Right cardiac atrium (tissue), 5 donors: ENCODE results near the gene CDH12. TPM values are rescaled to one million over a fixed set of nuclear protein-coding genes. Genes with fewer than 3 reads are reported as not detected.

ENCODE experiments used
- ATAC-seq, 2 donors: fragments of 200-7000 bp; cut with Tn5 transposase; one replicate each; pipeline versions ENCODE4 v1.8.0 to v1.9.1; 2020; ENCODE audit warnings: moderate library complexity in 2 of 2, mild to moderate bottlenecking in 1 of 2
- DNase-seq, 3 donors: peaks; one replicate each; pipeline ENCODE4 v3.0.0-alpha.2; 2020
- H3K27ac ChIP-seq: one replicate; pipeline ENCODE4 v1.5.1; 2013; ENCODE audit warnings: mild to moderate bottlenecking, low read length, control low read depth, moderate library complexity
- H3K27me3 ChIP-seq: one replicate; pipeline ENCODE4 v1.6.1; 2013; ENCODE audit not compliant: control insufficient read depth, insufficient read depth
- H3K4me1 ChIP-seq: one replicate; pipeline ENCODE4 v1.6.1; 2013; ENCODE audit warnings: low read length; ENCODE audit not compliant: control insufficient read depth, insufficient read depth
- H3K4me3 ChIP-seq: one replicate; pipeline ENCODE4 v1.5.1; 2013; ENCODE audit warnings: low read length, control low read depth
- H3K9me3 ChIP-seq: one replicate; pipeline ENCODE4 v1.6.1; 2013; ENCODE audit warnings: low read length; ENCODE audit not compliant: control insufficient read depth
- WGBS: extraction: QIAGEN DNeasy Blood & Tissue Kit; methylation state at CpG from one replicate; pipeline ENCODE4 v1.1.7; 2013; 5-methylcytosine and 5-hydroxymethylcytosine counted together
- intact Hi-C, 4 donors: fragments of 100-400 bp; cut with DNase I; formaldehyde crosslinking; loops; one replicate each; pipeline versions ENCODE4 v1.11.0 to v1.14.0; 2022 to 2023
- polyA plus RNA-seq: library from polyadenylated mRNA; stranded (reverse); fragments of 200-250 nt; gene quantifications from one replicate; pipeline ENCODE4 v1.2.3, GENCODE V29; 2013
- total RNA-seq, 4 donors: library from RNA; stranded (reverse); fragmentation: NEBNext Ultra II Directional; extraction: Animal tissue kit (Norgen Biotek cat#: 25700); gene quantifications; one replicate each; pipeline ENCODE4 v1.2.1, GENCODE V29; 2021
- donor health status: healthy with polysubstance abuse.
- donor health status: DM: no; HTN: yes; CAD: no.
- donor health status: DM: no; HTN: no; CAD: no.
- donor health status: DM: no; HTN: yes; CAD: no; lungs with severe emphysema.
- donor health status: DM: yes; HTN: yes; CAD: no.

The CDH12 gene
- total and polyA plus RNA-seq, 5 donors, result not detected

DNA sequence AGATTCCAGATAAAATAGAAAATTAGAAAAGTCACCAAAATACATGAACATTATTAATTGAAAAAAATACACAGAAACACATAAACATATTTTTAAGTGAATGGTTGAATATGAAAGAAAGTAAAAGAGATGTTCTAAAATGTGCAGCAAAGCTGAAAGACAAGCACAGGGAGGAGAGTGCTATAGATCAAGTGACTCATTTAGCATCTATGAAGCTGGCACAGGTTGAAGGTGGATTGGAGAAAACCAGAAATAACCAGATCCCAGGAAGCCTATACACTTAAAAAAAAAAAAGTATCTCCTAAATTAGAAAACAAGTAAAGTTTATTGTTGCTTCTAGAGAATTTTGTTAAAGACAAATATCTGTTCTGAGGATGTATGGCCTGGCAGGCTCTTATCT lies 338.9 kb downstream of the CDH12 start:
- Histone ChIP-seq H3K27ac (no peak overlapping the region), H3K4me1 (no peaks in the 10 kb centered on the region), H3K4me3 (no peak overlapping the region), H3K9me3 (no peaks in the 10 kb centered on the region), H3K27me3 (no peaks in the 10 kb centered on the region)
- ATAC-seq (no peak), DNase-seq (no peak)
- intact Hi-C loops, result no loop called here

DNA sequence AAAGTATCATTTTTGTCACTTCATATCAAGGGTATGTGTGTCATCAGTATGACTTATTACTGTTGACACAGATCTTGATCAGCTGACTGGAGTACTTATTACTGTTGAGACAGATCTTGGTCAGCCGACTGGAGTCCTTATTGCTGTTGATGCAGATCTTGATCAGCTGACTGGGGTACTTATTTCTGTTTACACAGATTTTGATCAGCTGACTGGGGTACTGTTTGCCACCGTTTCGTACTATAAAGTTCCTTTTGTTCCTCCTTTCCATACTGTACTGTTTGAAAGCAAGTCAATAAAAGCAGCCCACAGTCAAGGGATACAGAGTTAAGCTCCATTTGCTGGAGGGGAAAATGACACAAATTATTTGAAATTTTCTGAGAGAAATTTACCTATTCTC lies 347.3 kb downstream of the CDH12 start:
- DNase-seq (no peak), ATAC-seq (no peak)
- no peaks in the 10 kb centered on the region for H3K27me3 ChIP-seq
- H3K4me1 ChIP-seq, result no peaks in the 10 kb centered on the region
- intact Hi-C loops, result no loop called here
- no peak overlapping the region for H3K4me3 ChIP-seq
- WGBS, result 50% methylated on average over 3 of the region's 3 CpGs
- H3K27ac ChIP-seq, result no peak overlapping the region
- H3K9me3 ChIP-seq, result no peaks in the 10 kb centered on the region

- no peaks in the 10 kb centered on the region for H3K27me3 ChIP-seq
- WGBS, result 75% methylated on average over 3 of the region's 3 CpGs
- H3K4me3 ChIP-seq, result no peak overlapping the region
- H3K9me3 ChIP-seq, result no peaks in the 10 kb centered on the region
- no peak for ATAC-seq
- intact Hi-C loops, result no loop called here
- DNase-seq, result no peak
- no peaks in the 10 kb centered on the region for H3K4me1 ChIP-seq
- no peak overlapping the region for H3K27ac ChIP-seq
Observed at GRCh38 chr5:22504411-22504810, 348.7 kb downstream of the CDH12 start.

DNA sequence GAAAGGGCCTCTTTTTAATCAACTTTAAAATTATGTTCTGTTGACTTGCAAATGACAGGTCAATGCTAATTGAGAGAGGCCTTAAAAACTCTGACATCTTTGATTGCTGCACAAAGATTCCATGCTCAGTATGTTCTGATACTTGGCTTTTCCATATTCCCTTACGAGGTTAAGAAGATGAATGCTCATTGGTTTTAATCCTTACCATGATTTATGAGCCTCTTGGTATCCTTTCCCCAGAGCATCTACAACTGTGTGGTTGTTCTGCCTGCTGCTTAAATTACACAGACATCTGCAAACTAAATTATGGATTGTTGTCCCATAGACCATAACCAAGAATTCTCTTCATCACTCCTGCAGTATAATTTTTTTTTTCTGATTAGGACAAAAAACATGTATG lies 352.6 kb downstream of the CDH12 start:
- Histone ChIP-seq H3K4me3 (no peak overlapping the region), H3K4me1 (no peaks in the 10 kb centered on the region), H3K27me3 (no peaks in the 10 kb centered on the region), H3K9me3 (no peaks in the 10 kb centered on the region), H3K27ac (no peak overlapping the region)
- DNase-seq, result no peak
- 66% methylated on average over 1 of the region's 1 CpG for WGBS
- intact Hi-C loops, result no loop called here
- no peak for ATAC-seq

GRCh38 chr5:22496666-22497065 lies 356.5 kb downstream of the CDH12 start:
- no peak overlapping the region for H3K4me3 ChIP-seq
- H3K9me3 ChIP-seq, result no peaks in the 10 kb centered on the region
- H3K27ac ChIP-seq, result no peak overlapping the region
- no peaks in the 10 kb centered on the region for H3K4me1 ChIP-seq
- WGBS, result 50% methylated on average over 4 of the region's 4 CpGs
- intact Hi-C loops, result no loop called here
- DNase-seq, result no peak
- no peak for ATAC-seq
- no peaks in the 10 kb centered on the region for H3K27me3 ChIP-seq

DNA sequence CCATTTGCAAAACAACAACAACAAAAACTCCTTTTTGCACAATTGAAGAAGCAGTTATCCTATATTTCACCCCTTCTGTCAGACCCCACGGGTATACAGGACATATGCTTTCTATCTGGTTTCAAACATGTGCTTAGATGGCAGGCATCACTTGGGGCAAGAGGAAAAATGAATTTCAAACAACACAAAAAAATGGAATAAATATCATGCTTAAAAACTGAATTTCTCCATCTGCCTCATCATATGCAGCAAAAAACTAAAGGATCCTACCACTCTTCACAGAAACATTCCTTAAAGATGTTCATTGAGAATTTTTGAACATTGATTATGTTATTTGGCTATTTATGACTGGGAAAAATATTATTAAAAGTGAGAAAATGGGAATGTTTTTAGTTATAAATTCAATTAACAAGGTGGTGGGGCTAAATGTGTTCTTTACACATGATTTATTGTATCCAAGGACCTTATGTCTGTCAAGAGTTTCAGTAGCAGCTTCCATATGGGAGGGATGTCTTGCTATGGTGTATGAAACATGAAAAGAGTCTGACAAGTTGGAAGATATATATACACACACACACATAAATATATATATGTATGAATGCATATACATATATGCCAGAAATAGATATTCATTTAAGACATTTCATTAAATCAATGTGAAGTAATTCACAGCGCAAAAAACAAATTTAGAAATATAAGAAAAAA lies 358.0 kb downstream of the CDH12 start:
- Histone ChIP-seq H3K27me3 (no peaks in the 10 kb centered on the region), H3K27ac (no peak overlapping the region), H3K4me3 (no peak overlapping the region), H3K4me1 (no peaks in the 10 kb centered on the region), H3K9me3 (no peaks in the 10 kb centered on the region)
- WGBS, result 74% methylated on average over 2 of the region's 2 CpGs
- no peak for DNase-seq
- ATAC-seq, result no peak
- intact Hi-C loops, result no loop called here

DNA sequence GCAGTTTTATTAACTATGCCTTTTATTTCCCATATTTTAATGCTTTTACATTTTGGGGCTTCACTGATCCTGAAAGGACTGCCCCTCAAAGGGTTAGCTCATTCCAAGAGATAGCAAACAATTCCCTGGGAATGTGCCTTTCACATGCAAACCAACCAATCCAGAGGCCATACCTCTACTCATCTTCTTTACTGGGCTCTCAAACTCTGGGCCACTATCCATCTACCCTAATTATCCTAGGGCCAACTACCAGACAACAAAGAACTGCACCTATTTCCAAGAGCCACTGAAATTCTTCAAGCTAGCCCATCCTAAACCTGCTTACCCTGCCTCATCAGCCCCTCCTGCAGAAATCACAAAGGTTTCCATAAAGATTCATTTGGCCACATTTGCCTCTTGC lies 364.7 kb downstream of the CDH12 start:
- no peaks in the 10 kb centered on the region for H3K4me1 ChIP-seq
- intact Hi-C loops, result no loop called here
- no peak for ATAC-seq
- no peak for DNase-seq
- H3K27ac ChIP-seq, result no peak overlapping the region
- peaks cover 2% of the 10 kb centered on the region for H3K9me3 ChIP-seq
- H3K4me3 ChIP-seq, result no peak overlapping the region
- no peaks in the 10 kb centered on the region for H3K27me3 ChIP-seq

- no peak overlapping the region for H3K27ac ChIP-seq
- no peaks in the 10 kb centered on the region for H3K4me1 ChIP-seq
- intact Hi-C loops, result no loop called here
- 63% methylated on average over 5 of the region's 5 CpGs for WGBS
- no peaks in the 10 kb centered on the region for H3K9me3 ChIP-seq
- DNase-seq (no peak), ATAC-seq (no peak)
- no peaks in the 10 kb centered on the region for H3K27me3 ChIP-seq
- H3K4me3 ChIP-seq, result no peak overlapping the region
Observed at GRCh38 chr5:22480305-22480704, 372.8 kb downstream of the CDH12 start.

DNA sequence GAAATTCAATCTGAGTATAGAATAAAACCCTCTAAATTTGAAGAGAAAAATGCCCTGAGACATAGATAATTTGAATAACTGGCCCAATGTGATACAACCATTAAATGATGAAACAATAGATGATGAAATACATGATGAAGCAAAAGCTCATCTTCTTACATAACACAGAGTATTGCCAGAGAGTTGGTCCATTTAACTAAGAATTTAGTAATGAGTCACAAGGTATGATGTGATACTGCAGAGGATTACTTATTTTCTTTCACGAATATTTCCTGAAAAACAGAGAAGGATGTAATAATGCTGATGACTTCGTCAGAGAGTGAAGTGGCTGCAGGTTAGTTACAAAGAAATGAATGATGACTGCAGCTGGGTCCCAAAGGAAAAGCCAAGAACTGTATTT lies 379.3 kb downstream of the CDH12 start:
- 80% methylated on average over 2 of the region's 2 CpGs for WGBS
- DNase-seq (no peak), ATAC-seq (no peak)
- Histone ChIP-seq H3K27ac (no peak overlapping the region), H3K9me3 (no peaks in the 10 kb centered on the region), H3K4me1 (no peaks in the 10 kb centered on the region), H3K27me3 (no peaks in the 10 kb centered on the region), H3K4me3 (no peak overlapping the region)
- intact Hi-C loops, result no loop called here

GRCh38 chr5:22471154-22471553 lies 382.0 kb downstream of the CDH12 start:
- Histone ChIP-seq H3K27ac (no peak overlapping the region), H3K4me1 (no peaks in the 10 kb centered on the region), H3K9me3 (no peaks in the 10 kb centered on the region), H3K27me3 (no peaks in the 10 kb centered on the region), H3K4me3 (no peak overlapping the region)
- ATAC-seq (no peak), DNase-seq (no peak)
- 68% methylated on average over 2 of the region's 2 CpGs for WGBS
- intact Hi-C loops, result no loop called here

- Histone ChIP-seq H3K27me3 (no peaks in the 10 kb centered on the region), H3K4me1 (no peaks in the 10 kb centered on the region), H3K27ac (no peak overlapping the region), H3K9me3 (no peaks in the 10 kb centered on the region), H3K4me3 (no peak overlapping the region)
- 82% methylated on average over 3 of the region's 3 CpGs for WGBS
- intact Hi-C loops, result no loop called here
- no peak for ATAC-seq
- DNase-seq, result no peak
Observed at GRCh38 chr5:22470408-22470807, 382.7 kb downstream of the CDH12 start.

GRCh38 chr5:22465616-22466015 lies 387.5 kb downstream of the CDH12 start:
- Histone ChIP-seq H3K9me3 (no peaks in the 10 kb centered on the region), H3K27ac (no peak overlapping the region), H3K4me1 (no peaks in the 10 kb centered on the region), H3K4me3 (no peak overlapping the region), H3K27me3 (no peaks in the 10 kb centered on the region)
- intact Hi-C loops, result no loop called here
- DNase-seq, result no peak
- no peak for ATAC-seq
- 73% methylated on average over 1 of the region's 1 CpG for WGBS
